OCI-LY3 (cell line): Measurements from ENCODE around the gene TULP1.

Experiments used
- H2AFZ ChIP-seq: fragments of 200-600, 300-600 bp; shearing (Covaris generic); 2 replicates; pipeline ENCODE4 v1.6.0; 2014; ENCODE audit warnings: antibody characterized with exemption, low read depth, low read length
- H3K27ac ChIP-seq: fragments of 200-600, 300-600 bp; sonication (generic); 2 replicates; pipeline ENCODE4 v1.5.1; 2014; ENCODE audit warnings: mild to moderate bottlenecking, low read length, moderate library complexity, mixed read lengths
- H3K27me3 ChIP-seq: fragments of 200-600, 300-600 bp; sonication (generic); 2 replicates; pipeline ENCODE4 v1.6.1; 2014; ENCODE audit warnings: low read depth, low read length, mixed read lengths
- H3K36me3 ChIP-seq: fragments of 200-600, 300-600 bp; sonication (generic); replicated peaks from 2 replicates; pipeline ENCODE3; 2014; ENCODE audit warnings: low read depth, low read length, mixed read lengths
- H3K4me1 ChIP-seq: fragments of 300-600, 200-600 bp; sonication (generic); 2 replicates; pipeline ENCODE4 v1.6.1; 2014; ENCODE audit warnings: low read length, mixed read lengths
- H3K4me2 ChIP-seq: fragments of 200-600, 300-600 bp; sonication (generic); 2 replicates; pipeline ENCODE4 v1.6.1; 2014; ENCODE audit warnings: low read length, mixed read lengths
- H3K4me3 ChIP-seq: fragments of 300-600, 200-600 bp; sonication (generic); 2 replicates; pipeline ENCODE4 v1.5.1; 2014; ENCODE audit warnings: antibody characterized with exemption, mild to moderate bottlenecking, low read length, moderate library complexity
- H3K79me2 ChIP-seq: fragments of 300-600, 200-600 bp; shearing (Covaris generic); 2 replicates; pipeline ENCODE4 v1.6.1; 2014; ENCODE audit warnings: mild to moderate bottlenecking, low read length, mixed read lengths
- H3K9ac ChIP-seq: fragments of 300-600, 200-600 bp; shearing (Covaris generic); 2 replicates; pipeline ENCODE4 v1.6.0; 2014; ENCODE audit warnings: mild to moderate bottlenecking, low read length, moderate library complexity
- H3K9me3 ChIP-seq: fragments of 200-600, 300-600 bp; shearing (Covaris generic); 2 replicates; pipeline ENCODE4 v1.6.1; 2014; ENCODE audit warnings: low read length, mixed read lengths; ENCODE audit not compliant: insufficient read depth
- H4K20me1 ChIP-seq: fragments of 200-600, 300-600 bp; sonication (generic); 2 replicates; pipeline ENCODE4 v1.6.1; 2016; ENCODE audit warnings: low read length, mixed read lengths; ENCODE audit not compliant: insufficient read depth
- EZH2phosphoT487 ChIP-seq: fragments of 200-600 bp; shearing (Covaris generic); IDR thresholded peaks from 2 replicates; pipeline ENCODE4 v1.6.1; 2018; ENCODE audit warnings: antibody characterized with exemption, mixed run types, low read depth
- TF ChIP-seq, protein P1 (sequence below): fragments of 200-600, 300-600 bp; sonication (generic); IDR thresholded peaks from 2 replicates; pipeline ENCODE4 v1.5.1; 2014; ENCODE audit warnings: antibody characterized with exemption, low read length, low read depth

TULP1 gene

DNA sequence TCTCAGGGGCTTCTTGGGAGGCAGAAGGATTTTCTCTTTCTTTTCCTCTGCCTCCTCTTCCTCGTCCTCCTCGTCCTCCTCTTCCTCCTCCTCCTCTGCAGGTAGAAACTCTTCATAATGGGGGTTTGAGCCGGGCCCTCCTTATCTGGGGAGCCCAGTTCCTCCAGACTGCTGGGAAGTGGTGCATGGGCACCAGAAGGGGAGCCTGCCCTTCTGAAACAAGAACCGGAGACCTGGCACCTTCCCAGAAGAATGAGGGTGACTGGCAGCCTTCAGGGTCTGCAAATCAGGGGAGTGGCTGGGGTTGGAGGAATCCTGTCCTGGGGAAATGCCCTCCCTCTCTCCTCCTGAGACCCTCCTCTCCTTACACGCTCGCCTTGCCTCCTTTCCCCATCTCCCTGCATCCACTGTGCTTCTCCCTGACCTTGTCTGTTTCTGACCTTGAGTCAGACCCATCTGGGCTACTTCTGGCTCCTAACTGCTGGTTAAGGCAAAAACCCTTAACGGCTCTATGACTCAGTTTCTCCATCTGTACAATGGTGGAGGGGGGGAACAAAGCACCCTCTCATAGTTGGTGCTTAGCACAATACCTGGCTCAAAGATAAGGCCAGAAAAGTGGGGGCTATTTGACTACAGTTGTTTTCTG lies 1.7 kb downstream of the TULP1 start:
- H3K27me3 ChIP-seq = 0 out of 2 replicates have a peak, but pooled peaks cover 2% of the 10 kb centered on the region
- no peak overlapping the region for H3K9ac ChIP-seq
- H3K79me2 ChIP-seq = no peaks in the 10 kb centered on the region
- H3K36me3 ChIP-seq = no peaks in the 10 kb centered on the region
- H3K27ac ChIP-seq = no peak overlapping the region
- TF ChIP-seq, protein P1, sequence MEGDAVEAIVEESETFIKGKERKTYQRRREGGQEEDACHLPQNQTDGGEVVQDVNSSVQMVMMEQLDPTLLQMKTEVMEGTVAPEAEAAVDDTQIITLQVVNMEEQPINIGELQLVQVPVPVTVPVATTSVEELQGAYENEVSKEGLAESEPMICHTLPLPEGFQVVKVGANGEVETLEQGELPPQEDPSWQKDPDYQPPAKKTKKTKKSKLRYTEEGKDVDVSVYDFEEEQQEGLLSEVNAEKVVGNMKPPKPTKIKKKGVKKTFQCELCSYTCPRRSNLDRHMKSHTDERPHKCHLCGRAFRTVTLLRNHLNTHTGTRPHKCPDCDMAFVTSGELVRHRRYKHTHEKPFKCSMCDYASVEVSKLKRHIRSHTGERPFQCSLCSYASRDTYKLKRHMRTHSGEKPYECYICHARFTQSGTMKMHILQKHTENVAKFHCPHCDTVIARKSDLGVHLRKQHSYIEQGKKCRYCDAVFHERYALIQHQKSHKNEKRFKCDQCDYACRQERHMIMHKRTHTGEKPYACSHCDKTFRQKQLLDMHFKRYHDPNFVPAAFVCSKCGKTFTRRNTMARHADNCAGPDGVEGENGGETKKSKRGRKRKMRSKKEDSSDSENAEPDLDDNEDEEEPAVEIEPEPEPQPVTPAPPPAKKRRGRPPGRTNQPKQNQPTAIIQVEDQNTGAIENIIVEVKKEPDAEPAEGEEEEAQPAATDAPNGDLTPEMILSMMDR = no peak
- no peak for TF ChIP-seq EZH2phosphoT487
- H3K4me2 ChIP-seq = no peak overlapping the region
- H3K4me3 ChIP-seq = no peak overlapping the region
- H3K9me3 ChIP-seq = no peaks in the 10 kb centered on the region
- no peak overlapping the region for H2AFZ ChIP-seq
- no peaks in the 10 kb centered on the region for H4K20me1 ChIP-seq
- no peaks in the 10 kb centered on the region for H3K4me1 ChIP-seq

DNA sequence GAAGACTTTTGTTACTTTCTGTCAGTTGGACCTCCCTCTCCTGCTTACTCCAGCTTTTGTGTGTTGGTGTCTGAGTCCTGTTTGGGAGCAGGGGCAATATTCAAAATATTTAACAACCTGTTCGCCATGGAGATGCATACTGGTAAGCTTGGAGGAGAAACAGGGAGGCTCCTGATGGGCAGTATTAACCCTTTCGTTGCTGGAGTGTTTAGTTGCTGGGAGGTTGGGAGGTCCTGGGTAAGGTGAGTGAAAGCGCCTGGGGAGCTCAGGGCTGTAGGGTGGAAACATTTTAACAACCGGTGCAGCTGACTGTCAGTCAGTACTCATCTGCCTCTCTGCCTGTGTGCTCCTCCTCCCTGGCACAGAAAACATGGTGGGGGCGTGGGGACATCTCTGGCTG lies 4.2 kb downstream of the TULP1 start:
- Histone ChIP-seq H3K4me2 (no peak overlapping the region), H2AFZ (no peak overlapping the region), H3K4me3 (no peak overlapping the region), H3K9ac (no peak overlapping the region), H3K36me3 (no peaks in the 10 kb centered on the region), H3K9me3 (no peaks in the 10 kb centered on the region), H3K79me2 (no peaks in the 10 kb centered on the region), H3K4me1 (no peaks in the 10 kb centered on the region), H4K20me1 (no peaks in the 10 kb centered on the region), H3K27me3 (0 out of 2 replicates have a peak, but pooled peaks cover 2% of the 10 kb centered on the region), H3K27ac (no peak overlapping the region)
- TF ChIP-seq, protein P1 = no peak
- TF ChIP-seq EZH2phosphoT487 = no peak

DNA sequence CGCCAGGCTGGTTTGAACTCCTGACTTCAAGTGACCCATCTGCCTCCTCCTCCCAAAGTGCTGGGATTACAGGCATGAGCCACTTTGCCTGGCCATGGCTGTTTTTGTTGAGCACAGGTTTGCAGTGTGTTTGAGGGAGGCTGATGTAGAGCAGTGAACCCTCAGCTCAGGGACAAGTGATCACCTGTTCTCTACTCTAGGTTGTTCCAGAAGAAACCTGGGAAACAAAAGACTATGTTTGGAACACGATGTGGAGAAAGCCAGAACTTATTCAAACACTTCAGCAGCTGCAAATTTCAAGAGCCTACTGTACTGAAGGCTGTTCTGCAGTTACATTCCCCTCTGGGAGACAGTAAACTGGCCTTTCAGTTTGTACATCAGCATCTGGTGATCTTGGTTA lies 4.7 kb downstream of the TULP1 start:
- Histone ChIP-seq H3K9me3 (no peaks in the 10 kb centered on the region), H3K4me3 (no peak overlapping the region), H3K9ac (no peak overlapping the region), H3K36me3 (no peaks in the 10 kb centered on the region), H4K20me1 (no peaks in the 10 kb centered on the region), H3K4me2 (no peak overlapping the region), H2AFZ (no peak overlapping the region), H3K4me1 (no peaks in the 10 kb centered on the region), H3K79me2 (no peaks in the 10 kb centered on the region), H3K27ac (no peak overlapping the region), H3K27me3 (0 out of 2 replicates have a peak, but pooled peaks cover 2% of the 10 kb centered on the region)
- TF ChIP-seq, protein P1 = no peak
- TF ChIP-seq EZH2phosphoT487 = no peak

DNA sequence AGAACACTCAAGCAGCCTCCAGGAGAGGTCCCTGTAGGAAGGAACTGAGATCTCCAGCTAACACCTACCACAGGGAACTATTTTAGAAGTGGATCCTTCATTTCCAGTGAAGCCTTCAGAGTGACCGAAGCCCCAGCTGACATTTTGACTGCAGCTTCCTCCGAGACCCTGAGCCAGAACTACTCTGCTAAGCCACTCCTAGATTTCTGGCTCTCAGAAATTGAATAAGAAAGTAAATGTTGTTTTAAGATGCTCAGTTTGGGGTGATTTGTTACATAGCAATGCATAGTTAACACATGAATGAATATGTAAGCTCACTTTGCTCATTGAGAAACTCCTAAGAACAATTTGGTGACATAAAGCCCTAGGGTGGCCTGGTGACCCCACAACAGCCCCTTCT lies 5.5 kb downstream of the TULP1 start:
- Histone ChIP-seq H4K20me1 (no peaks in the 10 kb centered on the region), H3K27me3 (0 out of 2 replicates have a peak, but pooled peaks cover 2% of the 10 kb centered on the region), H3K4me3 (no peak overlapping the region), H3K4me2 (no peak overlapping the region), H3K36me3 (no peaks in the 10 kb centered on the region), H3K9ac (no peak overlapping the region), H3K4me1 (no peaks in the 10 kb centered on the region), H3K9me3 (no peaks in the 10 kb centered on the region), H3K27ac (no peak overlapping the region), H2AFZ (no peak overlapping the region), H3K79me2 (no peaks in the 10 kb centered on the region)
- TF ChIP-seq, protein P1 = no peak
- no peak for TF ChIP-seq EZH2phosphoT487
